ENCODE data around the gene ST6GALNAC6. TPM values are rescaled to one million over a fixed set of nuclear protein-coding genes. Genes with fewer than 3 reads are reported as not detected.

The ST6GALNAC6 gene
- total and polyA plus RNA-seq, 12 donors = 32.8 to 52.0 (median 42.5) TPM

- peaks cover 0 to 49% (median 9%) of the 10 kb centered on the region in 9 donors for H3K36me3 ChIP-seq
- ATAC-seq (no peak), DNase-seq (peak in 1 of 2 donors; percentile 18)
- peak in 1 of 9 donors; percentile 2 for TF ChIP-seq CTCF (IDR thresholded peaks at IDR 0.05)
- no peak overlapping the region for H3K4me3 ChIP-seq
- H3K9me3 ChIP-seq = no peaks in the 10 kb centered on the region
- 78 to 87% methylated on average over 14 of the region's 14 CpGs for WGBS, 2 donors
- peaks cover 3 to 59% (median 23%) of the 10 kb centered on the region in 9 donors for H3K4me1 ChIP-seq
- H3K27ac ChIP-seq = peak overlapping the region in 1 of 10 donors; percentile 1
- intact Hi-C loops (cut with DNase I) = loop anchor here (1.0 to 10.0 kb wide), 8 partner anchors 38 to 174 kb away; partner anchors contain the start of gene EEIG1 (in 1 of the 10)
- H3K27me3 ChIP-seq = no peaks in the 10 kb centered on the region
These were observed 43.7 kb upstream of the ST6GALNAC6 start for GRCh38 chr9:127943011-127943662.

- Histone ChIP-seq H3K27me3 (no peaks in the 10 kb centered on the region), H3K36me3 (peaks cover 0 to 41% (median 9%) of the 10 kb centered on the region in 9 donors), H3K9me3 (no peaks in the 10 kb centered on the region), H3K4me3 (no peak overlapping the region), H3K4me1 (peaks cover 5 to 55% (median 19%) of the 10 kb centered on the region in 9 donors), H3K27ac (no peak overlapping the region)
- intact Hi-C loops (cut with DNase I) = loop anchor here (1.0 to 10.0 kb wide), 8 partner anchors 38 to 175 kb away; partner anchors contain the start of gene EEIG1 (in 1 of the 10)
- 66% methylated on average over 18 of the region's 18 CpGs for WGBS, 2 donors
- DNase-seq = peak; percentile 58 to 72
- peak; percentile 32 to 64 (median 52) for ATAC-seq
- TF ChIP-seq CTCF (IDR thresholded peaks at IDR 0.05) = peak; percentile 77 to 91 (median 87)
These were observed 43.0 kb upstream of the ST6GALNAC6 start for GRCh38 chr9:127942216-127943010.

GRCh38 chr9:127941961-127942215 is 42.5 kb upstream of the ST6GALNAC6 start:
- intact Hi-C loops (cut with DNase I) = loop anchor here in 9 of 10 donors (2.0 to 10.0 kb wide), 6 partner anchors 39 to 175 kb away; partner anchors contain the start of gene EEIG1 (in 1 of the 9)
- Histone ChIP-seq H3K9me3 (no peaks in the 10 kb centered on the region), H3K4me1 (peaks cover 9 to 55% (median 23%) of the 10 kb centered on the region in 9 donors), H3K27ac (no peak overlapping the region), H3K4me3 (no peak overlapping the region), H3K27me3 (no peaks in the 10 kb centered on the region), H3K36me3 (peaks cover 0 to 40% (median 9%) of the 10 kb centered on the region in 9 donors)
- no peak for ATAC-seq
- no peak for DNase-seq
- TF ChIP-seq CTCF (IDR thresholded peaks at IDR 0.05) = no peak
- 61 to 87% methylated on average over 3 of the region's 3 CpGs for WGBS, 2 donors
